Sigmoid colon (tissue), 4 donors: ENCODE measurements around the gene NAV1.

Experiments used
- CTCF ChIP-seq, 4 experiments: fragments of 450-650 bp in 3 of 4; fragments of 200-600 bp in 1 of 4; IDR thresholded peaks; one replicate each; pipeline ENCODE4 v1.5.1; 2016 to 2019; ENCODE audit warnings: antibody characterized with exemption in 4 of 4, mild to moderate bottlenecking in 3 of 4, moderate library complexity in 2 of 4
- EP300 ChIP-seq, 4 donors: sonication (generic); formaldehyde crosslinking; IDR thresholded peaks; one replicate each; pipeline ENCODE4 v1.6.1; 2017; ENCODE audit warnings: antibody characterized with exemption in 4 of 4
- POLR2A ChIP-seq, 2 donors: fragments of 450-650 bp; IDR thresholded peaks; one replicate each; pipeline ENCODE4 v1.6.1; 2016; ENCODE audit warnings: antibody characterized with exemption in 2 of 2, mild to moderate bottlenecking in 2 of 2, moderate library complexity in 2 of 2
- POLR2AphosphoS5 ChIP-seq, 4 donors: sonication (generic); formaldehyde crosslinking; IDR thresholded peaks; one replicate each; pipeline ENCODE4 v1.6.1; 2017; ENCODE audit warnings: antibody characterized with exemption in 4 of 4

- TF ChIP-seq POLR2AphosphoS5 (IDR thresholded peaks at IDR 0.05) (peak; percentile 93 to 99 (median 97)), POLR2A (IDR thresholded peaks at IDR 0.05) (peak; percentile 67 to 77), CTCF (IDR thresholded peaks at IDR 0.05) (no peak), EP300 (IDR thresholded peaks at IDR 0.05) (peak in 1 of 4 donors; percentile 7)
These were observed 32.2 kb upstream of the NAV1 start, which contains the start of gene CSRP1 for GRCh38 chr1:201506557-201507359.
